ES-I3 (cell line): ENCODE measurements around the gene PDGFRB.

ENCODE experiments used
- H3K36me3 ChIP-seq: 2 replicates; pipeline ENCODE4 v1.6.1; 2013; ENCODE audit warnings: mild to moderate bottlenecking, low read length, control low read depth, moderate library complexity; ENCODE audit not compliant: insufficient read depth
- H3K4me1 ChIP-seq: 2 replicates; pipeline ENCODE4 v1.6.1; 2013; ENCODE audit warnings: mild to moderate bottlenecking, control low read depth, low read length; ENCODE audit not compliant: insufficient read depth
- H3K9ac ChIP-seq: 2 replicates; pipeline ENCODE4 v1.6.1; 2013; ENCODE audit warnings: low read depth, mild to moderate bottlenecking, low read length, moderate library complexity
- H3K9me3 ChIP-seq: 2 replicates; pipeline ENCODE4 v1.6.1; 2013; ENCODE audit warnings: mild to moderate bottlenecking, low read length, moderate library complexity; ENCODE audit not compliant: control insufficient read depth, insufficient read depth

The PDGFRB gene

GRCh38 chr5:150130493-150130922 lies 25.1 kb downstream of the PDGFRB start:
- Histone ChIP-seq H3K4me1 (peaks cover 18% of the 10 kb centered on the region), H3K9me3 (no peaks in the 10 kb centered on the region), H3K36me3 (0 out of 2 replicates have a peak, but pooled peaks cover 4% of the 10 kb centered on the region), H3K9ac (no peak overlapping the region)

- Histone ChIP-seq H3K4me1 (peaks cover 18% of the 10 kb centered on the region), H3K36me3 (0 out of 2 replicates have a peak, but pooled peaks cover 4% of the 10 kb centered on the region), H3K9ac (no peak overlapping the region), H3K9me3 (no peaks in the 10 kb centered on the region)
Measured at GRCh38 chr5:150129813-150130492, 25.7 kb downstream of the PDGFRB start.

- Histone ChIP-seq H3K4me1 (peaks cover 18% of the 10 kb centered on the region), H3K9me3 (no peaks in the 10 kb centered on the region), H3K9ac (no peak overlapping the region), H3K36me3 (peaks cover 4% of the 10 kb centered on the region; the same call in 1 of the 2 replicates)
Measured at GRCh38 chr5:150129454-150129812, 26.2 kb downstream of the PDGFRB start.

- Histone ChIP-seq H3K9me3 (no peaks in the 10 kb centered on the region), H3K4me1 (peaks cover 18% of the 10 kb centered on the region), H3K36me3 (peaks cover 4% of the 10 kb centered on the region; the same call in 1 of the 2 replicates), H3K9ac (no peak overlapping the region)
Measured at GRCh38 chr5:150126921-150127265, 28.8 kb downstream of the PDGFRB start.

- H3K4me1 ChIP-seq, result peaks cover 14% of the 10 kb centered on the region
- peaks cover 4% of the 10 kb centered on the region; the same call in 1 of the 2 replicates for H3K36me3 ChIP-seq
- no peaks in the 10 kb centered on the region for H3K9me3 ChIP-seq
- no peak overlapping the region for H3K9ac ChIP-seq
Measured at GRCh38 chr5:150126199-150126920, 29.3 kb downstream of the PDGFRB start.

GRCh38 chr5:150125334-150125733 lies 30.3 kb downstream of the PDGFRB start:
- Histone ChIP-seq H3K4me1 (peaks cover 4% of the 10 kb centered on the region), H3K9ac (no peak overlapping the region), H3K36me3 (peaks cover 4% of the 10 kb centered on the region; the same call in 1 of the 2 replicates), H3K9me3 (no peaks in the 10 kb centered on the region)

- H3K9me3 ChIP-seq, result no peaks in the 10 kb centered on the region
- H3K9ac ChIP-seq, result no peak overlapping the region
- H3K36me3 ChIP-seq, result peaks cover 4% of the 10 kb centered on the region; the same call in 1 of the 2 replicates
- no peaks in the 10 kb centered on the region for H3K4me1 ChIP-seq
Measured at GRCh38 chr5:150124596-150124995, 31.0 kb downstream of the PDGFRB start.

GRCh38 chr5:150124111-150124557 lies 31.5 kb downstream of the PDGFRB start:
- Histone ChIP-seq H3K9ac (no peak overlapping the region), H3K36me3 (peaks cover 3% of the 10 kb centered on the region), H3K4me1 (no peaks in the 10 kb centered on the region), H3K9me3 (no peaks in the 10 kb centered on the region)

- Histone ChIP-seq H3K4me1 (no peaks in the 10 kb centered on the region), H3K36me3 (no peaks in the 10 kb centered on the region; the same call in none of the 2 replicates), H3K9me3 (no peaks in the 10 kb centered on the region), H3K9ac (no peak overlapping the region)
Measured at GRCh38 chr5:150123542-150123941, 32.1 kb downstream of the PDGFRB start.

- Histone ChIP-seq H3K9ac (no peak overlapping the region), H3K36me3 (no peaks in the 10 kb centered on the region; the same call in none of the 2 replicates), H3K9me3 (no peaks in the 10 kb centered on the region)
Measured at GRCh38 chr5:150122536-150123481, 32.8 kb downstream of the PDGFRB start.

GRCh38 chr5:150122158-150122510 lies 33.5 kb downstream of the PDGFRB start:
- Histone ChIP-seq H3K9me3 (no peaks in the 10 kb centered on the region), H3K36me3 (no peaks in the 10 kb centered on the region; the same call in none of the 2 replicates), H3K9ac (no peak overlapping the region), H3K4me1 (no peaks in the 10 kb centered on the region)

More at GRCh38 chr5:150122536-150123481, 32.8 kb downstream of the PDGFRB start:
- H3K4me1 ChIP-seq, result no peaks in the 10 kb centered on the region

GRCh38 chr5:150121448-150122157 lies 34.0 kb downstream of the PDGFRB start:
- H3K9me3 ChIP-seq, result no peaks in the 10 kb centered on the region
- no peaks in the 10 kb centered on the region; the same call in none of the 2 replicates for H3K36me3 ChIP-seq
- no peaks in the 10 kb centered on the region for H3K4me1 ChIP-seq
- no peak overlapping the region for H3K9ac ChIP-seq

- Histone ChIP-seq H3K9me3 (no peaks in the 10 kb centered on the region), H3K4me1 (no peaks in the 10 kb centered on the region), H3K9ac (no peak overlapping the region), H3K36me3 (no peaks in the 10 kb centered on the region; the same call in none of the 2 replicates)
Measured at GRCh38 chr5:150120617-150121447, 34.8 kb downstream of the PDGFRB start.
